Spleen (tissue), 7 donors: ENCODE results near the gene SDC3.

ENCODE experiments used
- CTCF ChIP-seq, 11 experiments: fragments of 200-600 bp in 7 of 11; fragments of 450-650 bp in 4 of 11; sonication (generic) in 4 of 11; IDR thresholded peaks in 8 of 11; conservative IDR thresholded peaks in 3 of 11; 1 replicate in 7 of 11; 2 replicates in 4 of 11; pipeline versions ENCODE4 v1.4.0 to v1.8.0; 2016 to 2021; ENCODE audit warnings: antibody characterized with exemption in 11 of 11, inconsistent platforms in 4 of 11, mild to moderate bottlenecking in 1 of 11
- POLR2A ChIP-seq, 3 donors: fragments of 450-650 bp; IDR thresholded peaks; one replicate each; pipeline ENCODE4 v1.5.1; 2017; ENCODE audit warnings: antibody characterized with exemption in 3 of 3, mild to moderate bottlenecking in 1 of 3
- POLR2AphosphoS5 ChIP-seq, 3 donors: sonication (generic); formaldehyde crosslinking; IDR thresholded peaks; one replicate each; pipeline ENCODE4 v1.5.1; 2017; ENCODE audit warnings: antibody characterized with exemption in 3 of 3
- donor health status: DM: no; HTN: no; CAD: no; lungs with moderate emphysema.
- donor health status: DM: no; HTN: no; CAD: no.
- donor health status: DM: no; HTN: no; CAD: no.

- TF ChIP-seq POLR2A (IDR thresholded peaks at IDR 0.05) (no peak), CTCF (IDR thresholded peaks at IDR 0.05 in 8 of 11, conservative IDR thresholded peaks at IDR 0.05 in 3 of 11) (no peak), POLR2AphosphoS5 (IDR thresholded peaks at IDR 0.05) (no peak)
These were observed 83.7 kb downstream of the SDC3 start for GRCh38 chr1:30824736-30825429.
